ENCODE results near the gene RBM5.

RBM5 gene

GRCh38 chr3:50163572-50164455 lies 75.1 kb downstream of the RBM5 start:
- DNase-seq, result no peak

DNA sequence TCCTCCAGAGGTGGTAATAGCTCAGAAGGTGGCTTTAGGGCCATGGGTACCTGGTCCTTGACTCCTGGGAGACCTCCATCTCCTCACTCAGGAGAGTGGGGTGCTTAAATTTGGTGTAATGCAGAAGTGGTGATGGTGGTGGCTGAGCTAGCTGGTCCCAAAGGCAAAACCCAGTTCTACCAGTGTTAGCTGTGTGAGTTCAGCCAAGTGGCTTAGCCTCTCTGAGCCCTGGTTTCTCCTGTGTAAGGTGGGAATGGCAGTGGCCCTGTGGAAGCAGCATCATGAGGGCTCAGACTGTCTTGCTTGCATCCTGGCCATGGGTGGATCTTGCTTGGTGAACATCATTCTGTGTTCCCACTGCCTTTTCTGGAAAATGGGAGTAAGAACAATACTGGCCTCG lies 75.8 kb downstream of the RBM5 start:
- no peak for DNase-seq

- no peak for DNase-seq
These were observed 76.5 kb downstream of the RBM5 start for GRCh38 chr3:50164984-50165909.

- DNase-seq, result no peak
These were observed 77.3 kb downstream of the RBM5 start for GRCh38 chr3:50165910-50166538.

GRCh38 chr3:50166620-50167019 lies 77.9 kb downstream of the RBM5 start:
- no peak for DNase-seq

GRCh38 chr3:50167069-50167840 lies 78.5 kb downstream of the RBM5 start:
- no peak for DNase-seq

GRCh38 chr3:50167841-50168209 lies 79.1 kb downstream of the RBM5 start:
- no peak for DNase-seq

GRCh38 chr3:50168388-50168787 lies 79.7 kb downstream of the RBM5 start:
- DNase-seq, result no peak
